ENCODE measurements around the gene SLC25A29.
"Not testable (repeated sequence)": the region's sequence is repeated elsewhere in the genome, so short reads cannot be mapped to it uniquely, and the experiment has no call there.

Gene SLC25A29

GRCh38 chr14:100291305-100292075, 14.8 kb downstream of the SLC25A29 start:
- no peak for TF ChIP-seq CTCF (conservative IDR thresholded peaks at IDR 0.05; ENCODE audit: low read depth, low read length)
- no peak overlapping the region for H3K4me3 ChIP-seq (ENCODE audit: low read depth, low read length)
- no peak for DNase-seq (ENCODE audit: low read depth)

GRCh38 chr14:100290607-100291304, 15.5 kb downstream of the SLC25A29 start:
- no peak overlapping the region for H3K4me3 ChIP-seq (ENCODE audit: low read depth, low read length)
- no peak for TF ChIP-seq CTCF (conservative IDR thresholded peaks at IDR 0.05; ENCODE audit: low read depth, low read length)
- DNase-seq (ENCODE audit: low read depth): no peak

- no peak for TF ChIP-seq CTCF (conservative IDR thresholded peaks at IDR 0.05; ENCODE audit: low read depth, low read length)
- no peak for DNase-seq (ENCODE audit: low read depth)
- no peak overlapping the region for H3K4me3 ChIP-seq (ENCODE audit: low read depth, low read length)
These were observed 16.2 kb downstream of the SLC25A29 start for GRCh38 chr14:100289916-100290606.

GRCh38 chr14:100288382-100289185, 17.7 kb downstream of the SLC25A29 start:
- DNase-seq (ENCODE audit: low read depth): no peak
- TF ChIP-seq CTCF (conservative IDR thresholded peaks at IDR 0.05; ENCODE audit: low read depth, low read length): no peak
- no peak overlapping the region for H3K4me3 ChIP-seq (ENCODE audit: low read depth, low read length)

GRCh38 chr14:100287998-100288295, 18.3 kb downstream of the SLC25A29 start:
- H3K4me3 ChIP-seq (ENCODE audit: low read depth, low read length); DNase-seq (ENCODE audit: low read depth): not testable (repeated sequence)

GRCh38 chr14:100287202-100287997, 18.8 kb downstream of the SLC25A29 start:
- DNase-seq (ENCODE audit: low read depth): no peak
- H3K4me3 ChIP-seq (ENCODE audit: low read depth, low read length): no peak overlapping the region
- TF ChIP-seq CTCF (conservative IDR thresholded peaks at IDR 0.05; ENCODE audit: low read depth, low read length): no peak

All from choroid plexus epithelial cell (primary cell).